GM12892 (cell line): ENCODE measurements around the gene GSX2. TPM values are rescaled to one million over a fixed set of nuclear protein-coding genes. Genes with fewer than 3 reads are reported as not detected.
"Not testable (repeated sequence)": the region's sequence is repeated elsewhere in the genome, so short reads cannot be mapped to it uniquely, and the experiment has no call there.

Source experiments
- DNase-seq: peaks from one replicate; pipeline ENCODE4 v3.0.0; 2011; ENCODE audit not compliant: insufficient read length
- FAIRE-seq: peaks from 2 replicates; lab custom pipeline; 2011; peaks lifted over from hg19 to GRCh38; lab: Jason Lieb, UNC
- POLR2A ChIP-seq: IDR thresholded peaks from 2 replicates; pipeline ENCODE4 v1.6.1; 2011; ENCODE audit warnings: low read depth, low read length, control low read depth
- POLR2AphosphoS5 ChIP-seq: IDR thresholded peaks from 2 replicates; pipeline ENCODE4 v1.6.1; 2011; ENCODE audit warnings: low read depth, low read length, control low read depth
- TAF1 ChIP-seq: IDR thresholded peaks from 2 replicates; pipeline ENCODE4 v1.6.1; 2011; ENCODE audit warnings: low read depth, mild to moderate bottlenecking, control low read depth, low read length, borderline replicate concordance
- polyA plus RNA-seq: library from polyadenylated mRNA; unstranded; fragments of >200 nt; gene quantifications from one replicate; pipeline ENCODE4 v1.2.1, GENCODE V29; 2012; ENCODE audit warnings: missing spikeins, inconsistent platforms; ENCODE audit not compliant: missing spikeins

GSX2 gene
- not detected for polyA plus RNA-seq

DNA sequence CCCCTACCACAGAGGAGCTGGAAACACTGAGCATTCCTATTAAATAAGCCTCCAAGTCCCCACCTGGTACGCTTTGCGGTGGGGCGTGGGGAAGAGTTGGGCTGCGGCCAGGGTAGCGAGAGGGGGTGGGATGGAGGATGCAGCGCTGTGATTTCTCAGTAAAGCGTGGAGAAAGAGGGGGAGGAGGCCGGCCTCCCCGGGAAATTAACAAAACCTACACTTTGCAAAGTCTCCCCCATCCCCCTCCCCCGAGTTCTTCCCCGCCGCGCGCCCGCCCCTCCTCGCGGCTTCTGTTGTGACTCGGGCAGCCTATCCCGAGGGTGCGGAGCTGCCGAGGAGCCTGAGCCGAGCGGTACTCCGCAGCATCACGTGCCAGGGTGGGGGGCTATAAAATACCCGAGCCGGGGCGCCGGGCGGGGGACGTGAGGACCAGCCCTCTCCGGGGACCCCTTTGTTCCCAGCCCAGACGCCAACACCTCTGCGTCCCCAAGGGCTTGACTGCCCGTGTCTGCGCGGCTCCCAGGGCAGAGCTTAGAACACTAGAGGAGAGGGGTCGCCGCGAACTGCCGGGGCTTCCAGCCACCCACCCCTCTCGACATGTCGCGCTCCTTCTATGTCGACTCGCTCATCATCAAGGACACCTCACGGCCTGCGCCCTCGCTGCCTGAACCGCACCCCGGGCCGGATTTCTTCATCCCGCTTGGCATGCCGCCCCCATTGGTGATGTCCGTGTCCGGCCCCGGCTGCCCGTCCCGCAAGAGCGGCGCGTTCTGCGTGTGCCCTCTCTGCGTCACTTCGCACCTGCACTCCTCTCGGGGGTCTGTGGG, at the start of gene GSX2:
Gene GSX2 (plus strand): TSS at position 416 of the 827 bp plus-strand sequence. CDS start 182 bp downstream, at position 598.
- DNase-seq (no peak), FAIRE-seq (no peak)
- TF ChIP-seq TAF1 (no peak), POLR2A (no peak), POLR2AphosphoS5 (no peak)

DNA sequence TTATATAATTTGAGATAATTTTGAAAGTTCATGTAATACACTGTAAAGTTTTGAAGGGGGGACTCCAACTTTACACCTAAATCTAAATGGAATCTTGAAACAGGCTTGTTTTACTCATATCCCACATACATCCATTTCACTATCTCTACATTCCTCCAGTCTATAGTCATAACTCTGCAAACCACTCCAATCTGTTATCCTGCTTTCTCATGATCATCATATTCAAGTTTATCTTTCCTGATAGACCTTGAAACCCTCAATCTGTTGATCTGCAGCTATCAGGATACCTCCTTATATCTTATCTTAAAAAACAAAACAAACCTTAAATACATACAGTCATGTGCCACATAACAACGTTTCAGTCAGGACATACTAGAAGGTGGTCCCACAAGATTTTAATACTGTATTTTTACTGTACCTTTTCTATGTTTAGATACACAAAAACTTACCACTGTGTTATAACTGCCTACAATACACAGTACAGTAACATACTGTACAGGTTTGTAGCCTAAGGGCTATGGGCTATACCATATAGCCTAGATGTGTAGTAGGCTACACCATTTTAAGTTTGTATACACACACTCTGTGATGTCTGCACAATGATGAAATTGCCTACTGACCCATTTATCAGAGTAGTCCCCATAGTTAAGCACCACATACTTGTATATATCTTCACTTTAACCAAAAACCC, 49.6 kb upstream of the GSX2 start:
- TF ChIP-seq TAF1 (no peak), POLR2A (no peak), POLR2AphosphoS5 (no peak)
- FAIRE-seq (no peak), DNase-seq (no peak)

DNA sequence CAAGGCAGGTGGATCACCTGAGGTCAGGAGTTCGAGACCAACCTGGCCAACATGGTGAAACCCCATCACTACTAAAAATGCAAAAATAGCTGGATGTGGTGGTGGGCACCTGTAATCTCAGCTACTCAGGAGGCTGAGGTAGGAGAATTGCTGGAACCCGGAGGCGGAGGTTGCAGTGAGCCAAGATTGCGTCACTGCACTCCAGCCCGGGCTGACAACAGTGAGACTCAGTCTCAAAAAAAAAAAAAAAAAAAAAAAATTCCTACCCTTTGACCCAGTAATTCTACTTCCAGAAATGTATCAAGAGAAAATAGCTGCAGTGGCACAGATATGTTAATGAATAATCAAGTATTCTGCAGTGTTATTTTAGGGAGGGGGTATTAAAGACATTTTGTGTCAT, 46.6 kb upstream of the GSX2 start:
- FAIRE-seq, DNase-seq: not testable (repeated sequence)

DNA sequence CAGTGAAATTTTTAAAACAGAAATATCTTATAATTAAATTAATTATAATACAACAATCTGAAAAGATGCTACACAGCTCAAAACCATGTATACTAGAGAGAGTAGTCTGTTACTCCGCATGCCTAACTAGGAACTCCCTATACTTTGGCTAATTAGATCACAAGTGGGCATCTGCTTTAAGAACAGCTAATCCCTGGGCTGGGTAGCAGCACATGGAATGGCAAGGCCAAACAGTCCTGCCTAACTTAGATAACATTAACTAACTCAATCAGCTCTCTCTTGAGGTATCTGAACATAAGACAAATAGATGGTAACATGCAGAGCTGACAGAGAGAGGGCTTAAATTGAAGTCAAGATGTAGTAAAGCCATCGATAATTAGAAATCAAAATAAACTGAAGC, 45.5 kb upstream of the GSX2 start:
- TF ChIP-seq TAF1 (no peak), POLR2AphosphoS5 (no peak), POLR2A (no peak)
- DNase-seq, result no peak
- no peak for FAIRE-seq

DNA sequence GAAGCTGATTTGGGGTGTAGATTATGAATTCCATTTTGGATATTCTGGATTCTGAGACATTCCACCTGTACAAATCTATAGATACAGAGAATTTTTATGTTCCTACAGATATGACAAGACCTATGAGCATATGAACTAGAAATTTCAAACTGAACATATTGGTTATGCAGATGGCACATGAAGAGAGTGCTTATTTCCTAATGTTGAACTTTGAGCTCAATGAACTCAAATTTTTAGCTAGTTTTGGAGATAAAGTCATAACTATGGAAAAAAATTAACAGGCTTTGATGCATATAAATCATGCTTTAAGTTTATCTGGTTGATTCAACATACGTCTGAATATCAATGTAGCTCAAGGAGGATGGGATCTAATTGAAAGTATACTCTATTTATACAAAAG, 44.5 kb upstream of the GSX2 start:
- no peak for TF ChIP-seq POLR2A
- TF ChIP-seq POLR2AphosphoS5, result no peak
- no peak for TF ChIP-seq TAF1
- FAIRE-seq, result peak; percentile 21
- no peak for DNase-seq

DNA sequence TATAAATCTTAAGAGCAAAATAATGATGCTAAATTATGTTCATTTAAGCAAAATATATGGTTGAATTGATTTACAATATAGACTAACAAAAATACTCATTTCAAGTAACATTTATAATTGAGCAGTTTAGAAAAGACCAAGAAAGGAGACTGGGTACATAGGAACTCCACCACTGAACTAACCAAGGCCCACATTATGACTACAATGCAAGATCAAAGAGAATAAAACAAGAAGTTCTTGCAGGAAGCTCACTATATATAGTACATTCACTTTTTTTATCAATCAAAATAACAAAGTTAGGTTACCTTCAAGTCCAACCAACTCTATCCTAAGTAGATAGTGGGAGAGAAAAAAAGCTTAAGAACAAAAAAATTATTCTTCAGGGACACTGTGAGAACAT, 43.6 kb upstream of the GSX2 start:
- FAIRE-seq (no peak), DNase-seq (no peak)
- TF ChIP-seq POLR2A (no peak), POLR2AphosphoS5 (no peak), TAF1 (no peak)

DNA sequence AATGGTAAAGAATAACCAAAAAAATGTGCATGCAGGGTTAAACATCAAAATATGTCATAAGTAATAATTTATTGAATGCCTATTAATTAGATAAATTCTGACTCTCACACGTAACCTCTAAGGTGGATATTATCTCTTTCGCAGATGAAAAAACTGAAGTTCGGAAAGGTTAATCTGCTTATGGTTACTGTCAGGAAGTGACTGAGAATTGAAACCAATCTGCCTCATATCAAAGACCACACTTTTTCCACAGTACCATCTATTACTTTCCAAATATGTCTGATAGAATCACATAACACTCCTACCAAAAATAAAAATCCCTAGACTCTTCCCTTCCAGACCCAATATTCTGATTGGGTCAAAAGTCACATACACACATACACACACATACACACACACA, 41.8 kb upstream of the GSX2 start:
- TF ChIP-seq POLR2A (no peak), POLR2AphosphoS5 (no peak), TAF1 (no peak)
- no peak for DNase-seq
- no peak for FAIRE-seq

DNA sequence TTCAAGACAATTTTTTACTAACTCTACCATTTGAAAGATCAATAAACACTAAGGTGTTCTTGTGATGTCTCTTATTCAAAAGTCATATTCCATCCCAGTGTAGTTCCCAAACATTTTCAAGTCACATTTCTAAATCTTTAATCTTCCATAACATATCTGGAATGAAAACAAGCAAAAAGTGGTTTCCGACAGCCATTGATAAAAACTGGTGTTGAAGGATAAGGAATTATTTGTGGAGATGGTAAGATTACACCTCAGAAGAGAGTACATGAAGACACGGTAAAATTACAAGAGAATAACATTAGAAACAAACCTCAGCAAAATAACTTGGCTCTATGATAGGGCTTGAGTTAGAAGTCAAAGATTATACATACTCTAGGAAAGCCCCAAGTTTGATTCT, 39.8 kb upstream of the GSX2 start:
- DNase-seq (no peak), FAIRE-seq (peak; percentile 9)
- TF ChIP-seq TAF1, result no peak
- no peak for TF ChIP-seq POLR2A
- no peak for TF ChIP-seq POLR2AphosphoS5

DNA sequence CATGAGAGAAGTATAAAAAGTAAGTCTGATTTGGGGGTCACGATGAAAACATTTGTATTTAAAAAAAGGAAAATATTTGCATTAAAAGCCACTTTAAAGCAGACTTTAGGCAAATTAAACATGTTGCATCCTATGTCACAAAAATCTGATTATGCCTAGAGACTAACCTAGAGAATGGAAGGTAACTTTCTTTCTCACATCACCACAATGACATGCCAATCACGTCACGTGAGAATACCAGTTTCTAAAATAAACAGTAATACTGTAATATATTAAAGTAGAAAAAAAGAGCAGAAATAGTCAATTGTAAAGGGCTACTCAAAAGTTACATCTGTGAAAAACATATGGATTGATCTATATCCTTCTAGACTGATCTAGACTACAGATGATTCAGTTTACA, 38.9 kb upstream of the GSX2 start:
- no peak for FAIRE-seq
- no peak for DNase-seq
- no peak for TF ChIP-seq TAF1
- no peak for TF ChIP-seq POLR2AphosphoS5
- no peak for TF ChIP-seq POLR2A

DNA sequence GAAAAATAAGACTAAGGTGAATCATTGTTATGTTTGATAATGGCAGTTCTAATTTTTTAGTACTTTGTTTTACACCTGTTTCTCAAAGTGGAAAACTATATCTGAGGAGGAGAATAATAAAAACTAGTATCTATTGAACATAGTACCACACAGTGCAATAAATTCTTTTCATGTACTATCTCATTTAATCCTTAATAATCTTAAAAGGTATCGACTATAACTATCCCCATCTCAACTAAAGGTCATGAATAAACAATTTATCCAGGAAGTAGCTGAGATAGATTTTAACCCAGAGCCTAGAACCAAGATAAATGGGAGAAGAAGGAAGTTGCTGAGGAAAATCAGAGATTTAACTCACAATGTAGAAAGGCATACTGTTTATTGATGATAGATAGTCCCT, 38.1 kb upstream of the GSX2 start:
- no peak for DNase-seq
- TF ChIP-seq POLR2A (no peak), POLR2AphosphoS5 (no peak)
- FAIRE-seq, result no peak

DNA sequence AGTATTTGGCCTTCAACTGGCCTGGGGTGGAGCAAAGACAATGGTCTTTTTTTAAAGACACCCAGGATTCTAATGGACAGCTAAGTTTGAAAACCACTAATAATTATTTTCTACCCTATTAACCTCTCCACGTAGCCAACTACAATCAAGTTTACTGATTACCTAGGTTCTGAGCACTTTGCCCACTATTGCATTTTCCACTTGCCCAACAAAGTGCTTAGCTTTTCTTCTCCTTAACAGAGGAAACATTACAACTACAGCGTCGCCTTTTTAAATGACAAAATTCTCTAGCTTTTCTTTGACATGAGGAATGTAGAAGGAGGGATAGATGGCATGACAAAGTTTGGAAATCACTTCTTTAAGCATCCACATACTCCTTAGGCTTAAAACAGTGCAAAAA, 37.6 kb upstream of the GSX2 start:
- DNase-seq (no peak), FAIRE-seq (no peak)
- no peak for TF ChIP-seq TAF1
- TF ChIP-seq POLR2AphosphoS5, result no peak
- TF ChIP-seq POLR2A, result no peak

DNA sequence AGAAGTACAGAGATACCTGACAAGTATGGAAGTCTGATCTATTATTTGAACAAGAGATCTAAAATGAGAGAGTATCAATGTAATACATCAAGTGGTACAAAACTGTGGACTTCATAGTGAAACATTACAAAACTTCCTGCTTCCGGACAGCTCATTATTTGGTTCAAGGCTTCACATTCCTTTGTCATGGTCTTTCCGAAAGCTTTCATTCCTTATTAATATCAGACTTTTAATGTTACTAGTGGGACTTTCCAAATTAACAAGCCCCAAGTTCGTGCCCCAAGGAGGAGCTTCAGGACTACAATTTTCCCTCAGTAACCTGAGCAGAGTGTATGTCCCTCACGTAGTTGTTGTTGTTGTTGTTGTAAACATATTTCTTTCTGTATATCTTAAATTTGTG, 36.7 kb upstream of the GSX2 start:
- TF ChIP-seq POLR2AphosphoS5, result no peak
- no peak for TF ChIP-seq POLR2A
- TF ChIP-seq TAF1, result no peak
- DNase-seq (no peak), FAIRE-seq (no peak)
